OCI-LY3 (cell line): Measurements from ENCODE around the gene STX2.

ENCODE experiments used
- H2AFZ ChIP-seq: fragments of 200-600, 300-600 bp; shearing (Covaris generic); 2 replicates; pipeline ENCODE4 v1.6.0; 2014; ENCODE audit warnings: antibody characterized with exemption, low read depth, low read length
- H3K27ac ChIP-seq: fragments of 200-600, 300-600 bp; sonication (generic); 2 replicates; pipeline ENCODE4 v1.5.1; 2014; ENCODE audit warnings: mild to moderate bottlenecking, low read length, moderate library complexity, mixed read lengths
- H3K27me3 ChIP-seq: fragments of 200-600, 300-600 bp; sonication (generic); 2 replicates; pipeline ENCODE4 v1.6.1; 2014; ENCODE audit warnings: low read depth, low read length, mixed read lengths
- H3K36me3 ChIP-seq: fragments of 200-600, 300-600 bp; sonication (generic); replicated peaks from 2 replicates; pipeline ENCODE3; 2014; ENCODE audit warnings: low read depth, low read length, mixed read lengths
- H3K4me1 ChIP-seq: fragments of 300-600, 200-600 bp; sonication (generic); 2 replicates; pipeline ENCODE4 v1.6.1; 2014; ENCODE audit warnings: low read length, mixed read lengths
- H3K4me2 ChIP-seq: fragments of 200-600, 300-600 bp; sonication (generic); 2 replicates; pipeline ENCODE4 v1.6.1; 2014; ENCODE audit warnings: low read length, mixed read lengths
- H3K4me3 ChIP-seq: fragments of 300-600, 200-600 bp; sonication (generic); 2 replicates; pipeline ENCODE4 v1.5.1; 2014; ENCODE audit warnings: antibody characterized with exemption, mild to moderate bottlenecking, low read length, moderate library complexity
- H3K79me2 ChIP-seq: fragments of 300-600, 200-600 bp; shearing (Covaris generic); 2 replicates; pipeline ENCODE4 v1.6.1; 2014; ENCODE audit warnings: mild to moderate bottlenecking, low read length, mixed read lengths
- H3K9ac ChIP-seq: fragments of 300-600, 200-600 bp; shearing (Covaris generic); 2 replicates; pipeline ENCODE4 v1.6.0; 2014; ENCODE audit warnings: mild to moderate bottlenecking, low read length, moderate library complexity
- H3K9me3 ChIP-seq: fragments of 200-600, 300-600 bp; shearing (Covaris generic); 2 replicates; pipeline ENCODE4 v1.6.1; 2014; ENCODE audit warnings: low read length, mixed read lengths; ENCODE audit not compliant: insufficient read depth
- H4K20me1 ChIP-seq: fragments of 200-600, 300-600 bp; sonication (generic); 2 replicates; pipeline ENCODE4 v1.6.1; 2016; ENCODE audit warnings: low read length, mixed read lengths; ENCODE audit not compliant: insufficient read depth
- EZH2phosphoT487 ChIP-seq: fragments of 200-600 bp; shearing (Covaris generic); IDR thresholded peaks from 2 replicates; pipeline ENCODE4 v1.6.1; 2018; ENCODE audit warnings: antibody characterized with exemption, mixed run types, low read depth
- TF ChIP-seq, protein P1 (sequence below): fragments of 200-600, 300-600 bp; sonication (generic); IDR thresholded peaks from 2 replicates; pipeline ENCODE4 v1.5.1; 2014; ENCODE audit warnings: antibody characterized with exemption, low read length, low read depth

STX2 gene

DNA sequence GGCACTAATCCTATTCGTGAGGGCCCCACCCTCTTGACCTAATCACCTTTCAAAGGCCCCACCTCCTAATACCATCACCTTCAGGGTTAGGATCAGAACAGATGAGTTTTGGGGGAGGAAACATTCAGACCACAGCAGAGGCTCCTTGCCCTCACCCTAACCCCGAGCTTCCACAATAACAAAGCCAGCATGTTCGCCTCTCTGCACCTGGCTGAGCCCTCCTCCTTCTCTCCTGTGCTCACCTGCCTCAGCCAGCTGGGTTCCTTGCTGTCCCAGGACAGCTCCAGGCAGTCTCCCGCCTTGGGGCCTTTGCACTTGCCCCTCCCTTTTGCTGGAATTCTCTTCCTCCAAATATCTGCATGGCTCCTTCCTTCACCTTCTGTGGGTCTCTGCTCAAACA is 23.1 kb upstream of the STX2 start:
- Histone ChIP-seq H3K9ac (no peak overlapping the region), H3K27me3 (no peaks in the 10 kb centered on the region), H4K20me1 (no peaks in the 10 kb centered on the region), H3K79me2 (no peaks in the 10 kb centered on the region), H3K4me1 (no peaks in the 10 kb centered on the region), H3K4me2 (no peak overlapping the region), H3K36me3 (no peaks in the 10 kb centered on the region), H3K27ac (no peak overlapping the region), H3K9me3 (0 out of 2 replicates have a peak, but pooled peaks cover 3% of the 10 kb centered on the region), H2AFZ (no peak overlapping the region), H3K4me3 (no peak overlapping the region)
- TF ChIP-seq, protein P1, sequence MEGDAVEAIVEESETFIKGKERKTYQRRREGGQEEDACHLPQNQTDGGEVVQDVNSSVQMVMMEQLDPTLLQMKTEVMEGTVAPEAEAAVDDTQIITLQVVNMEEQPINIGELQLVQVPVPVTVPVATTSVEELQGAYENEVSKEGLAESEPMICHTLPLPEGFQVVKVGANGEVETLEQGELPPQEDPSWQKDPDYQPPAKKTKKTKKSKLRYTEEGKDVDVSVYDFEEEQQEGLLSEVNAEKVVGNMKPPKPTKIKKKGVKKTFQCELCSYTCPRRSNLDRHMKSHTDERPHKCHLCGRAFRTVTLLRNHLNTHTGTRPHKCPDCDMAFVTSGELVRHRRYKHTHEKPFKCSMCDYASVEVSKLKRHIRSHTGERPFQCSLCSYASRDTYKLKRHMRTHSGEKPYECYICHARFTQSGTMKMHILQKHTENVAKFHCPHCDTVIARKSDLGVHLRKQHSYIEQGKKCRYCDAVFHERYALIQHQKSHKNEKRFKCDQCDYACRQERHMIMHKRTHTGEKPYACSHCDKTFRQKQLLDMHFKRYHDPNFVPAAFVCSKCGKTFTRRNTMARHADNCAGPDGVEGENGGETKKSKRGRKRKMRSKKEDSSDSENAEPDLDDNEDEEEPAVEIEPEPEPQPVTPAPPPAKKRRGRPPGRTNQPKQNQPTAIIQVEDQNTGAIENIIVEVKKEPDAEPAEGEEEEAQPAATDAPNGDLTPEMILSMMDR: no peak

DNA sequence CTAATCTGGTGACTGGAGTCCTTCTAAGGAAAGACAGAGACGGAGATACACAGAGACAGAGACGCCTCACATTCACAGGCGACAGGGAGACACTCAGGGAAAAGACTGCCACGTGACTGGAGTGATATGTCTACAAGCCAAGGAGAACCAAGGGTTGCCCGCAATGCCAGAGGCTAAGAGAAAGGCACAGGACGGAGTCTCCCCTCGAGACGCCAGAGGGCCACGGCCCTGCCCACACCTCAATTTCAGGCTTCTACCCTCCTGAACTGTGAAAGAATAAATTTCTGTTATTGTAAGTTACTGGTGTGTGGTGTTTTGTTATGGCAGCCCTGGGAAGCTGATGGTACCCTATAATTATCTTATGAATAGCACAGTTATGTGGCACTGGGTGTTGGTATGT is 21.3 kb upstream of the STX2 start:
- peaks cover 7% of the 10 kb centered on the region; the same call in 1 of the 2 replicates for H3K9me3 ChIP-seq
- H3K27ac ChIP-seq: no peak overlapping the region
- H3K4me1 ChIP-seq: peaks cover 1% of the 10 kb centered on the region; the same call in 1 of the 2 replicates
- no peak overlapping the region for H3K4me2 ChIP-seq
- no peak overlapping the region for H3K4me3 ChIP-seq
- no peaks in the 10 kb centered on the region for H3K79me2 ChIP-seq
- no peaks in the 10 kb centered on the region for H4K20me1 ChIP-seq
- no peaks in the 10 kb centered on the region for H3K36me3 ChIP-seq
- TF ChIP-seq, protein P1: no peak
- TF ChIP-seq EZH2phosphoT487: no peak
- H3K27me3 ChIP-seq: no peaks in the 10 kb centered on the region
- no peak overlapping the region for H2AFZ ChIP-seq
- no peak overlapping the region for H3K9ac ChIP-seq

DNA sequence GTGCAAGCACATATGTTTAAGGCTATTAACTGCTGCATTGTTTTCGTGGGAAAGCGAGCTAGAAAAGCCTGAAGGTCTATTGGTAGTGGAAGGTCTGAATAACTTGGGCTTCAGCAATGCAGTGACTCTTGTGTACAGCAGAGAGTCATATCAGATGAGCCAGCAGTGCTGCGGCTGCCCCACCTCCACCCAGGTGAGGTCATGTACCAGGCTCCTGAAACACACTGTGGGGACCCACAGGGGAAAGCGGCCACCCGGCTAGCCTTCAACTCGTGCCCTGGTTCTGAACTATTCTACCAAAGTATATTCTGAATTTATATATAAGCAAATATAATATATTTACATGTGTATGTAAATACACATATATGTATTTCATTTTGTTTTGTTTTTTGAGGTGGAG is 20.1 kb upstream of the STX2 start:
- H3K9ac ChIP-seq: no peak overlapping the region
- TF ChIP-seq, protein P1: no peak
- TF ChIP-seq EZH2phosphoT487: no peak
- H3K9me3 ChIP-seq: peaks cover 7% of the 10 kb centered on the region; the same call in 1 of the 2 replicates

DNA sequence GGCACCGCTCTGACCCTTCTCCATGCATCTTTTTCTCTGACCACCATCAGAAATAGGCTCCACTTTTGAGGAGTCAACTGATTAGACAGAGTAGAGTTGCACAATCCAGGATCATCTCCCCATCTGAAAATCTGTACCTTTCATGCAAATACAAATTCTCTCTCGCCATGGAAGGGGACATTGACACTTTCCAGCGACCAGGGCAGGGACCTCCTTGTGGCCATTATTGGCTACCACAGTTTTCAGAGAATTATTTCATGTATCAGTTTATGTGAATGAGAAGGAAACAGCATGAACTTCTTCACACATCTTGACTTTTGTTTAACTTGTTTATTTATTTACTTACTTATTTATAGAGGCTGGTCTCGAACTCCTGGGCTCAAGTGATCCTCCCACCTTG is 19.0 kb upstream of the STX2 start:
- no peaks in the 10 kb centered on the region for H3K36me3 ChIP-seq
- H4K20me1 ChIP-seq: no peaks in the 10 kb centered on the region
- H3K4me1 ChIP-seq: peaks cover 12% of the 10 kb centered on the region
- no peak overlapping the region for H3K4me3 ChIP-seq
- H2AFZ ChIP-seq: no peak overlapping the region
- H3K9me3 ChIP-seq: peaks cover 7% of the 10 kb centered on the region; the same call in 1 of the 2 replicates
- TF ChIP-seq, protein P1: no peak
- no peak for TF ChIP-seq EZH2phosphoT487
- no peak overlapping the region for H3K9ac ChIP-seq
- no peak overlapping the region for H3K27ac ChIP-seq
- no peak overlapping the region for H3K4me2 ChIP-seq
- H3K27me3 ChIP-seq: no peaks in the 10 kb centered on the region
- H3K79me2 ChIP-seq: no peaks in the 10 kb centered on the region

More for the DNA sequence above, 20.1 kb upstream of the STX2 start:
- Histone ChIP-seq H2AFZ (no peak overlapping the region), H4K20me1 (no peaks in the 10 kb centered on the region), H3K4me2 (no peak overlapping the region), H3K36me3 (no peaks in the 10 kb centered on the region), H3K4me3 (no peak overlapping the region), H3K27me3 (no peaks in the 10 kb centered on the region), H3K79me2 (no peaks in the 10 kb centered on the region), H3K4me1 (peaks cover 11% of the 10 kb centered on the region), H3K27ac (no peak overlapping the region)
